ENCODE measurements around the gene ADCY1.
"Not testable (repeated sequence)": the region's sequence is repeated elsewhere in the genome, so short reads cannot be mapped to it uniquely, and the experiment has no call there.

Gene ADCY1

DNA sequence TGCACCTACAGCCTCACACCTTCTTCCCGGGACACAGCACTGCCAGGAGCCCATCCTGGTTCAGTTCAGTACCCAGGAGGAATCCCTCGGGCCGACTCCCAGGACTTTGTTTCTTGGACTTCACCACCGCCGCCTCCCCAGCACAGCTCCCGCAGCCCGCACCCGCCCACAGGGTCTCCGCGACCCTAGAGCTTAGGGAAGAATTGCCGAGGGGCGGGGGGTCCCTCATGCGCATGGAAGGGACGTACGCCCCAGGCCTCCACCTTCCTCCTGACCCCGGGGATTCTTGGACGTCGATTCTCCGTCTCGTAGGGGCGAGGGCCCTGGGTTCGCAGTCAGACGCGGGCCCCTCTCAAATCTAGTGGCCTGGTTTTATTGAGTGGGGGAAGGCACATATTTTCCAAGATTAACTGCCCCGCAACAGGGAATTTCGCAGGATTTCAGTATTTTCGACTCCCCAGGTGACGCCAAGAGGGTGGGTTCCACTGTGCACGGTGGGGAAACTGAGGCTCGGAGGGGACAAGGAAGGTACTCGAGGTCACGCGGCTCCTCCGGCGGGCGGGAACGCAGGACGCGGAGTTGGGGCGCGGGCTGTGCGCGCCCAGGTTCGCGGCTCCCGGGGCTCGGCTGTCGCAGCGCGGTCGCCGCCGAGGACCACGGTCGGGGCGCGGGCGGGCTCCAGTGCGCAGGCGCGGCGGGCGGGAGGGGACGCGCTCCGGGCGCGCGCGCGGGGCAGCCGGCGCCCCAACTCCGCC is at the start of gene ADCY1:
Gene ADCY1, plus strand, starts transcription at position 708 of the 755 bp plus-strand sequence. CDS start 176 bp downstream, outside the sequence.
- peak; percentile 69 for DNase-seq (ENCODE audit: low spot score)

DNA sequence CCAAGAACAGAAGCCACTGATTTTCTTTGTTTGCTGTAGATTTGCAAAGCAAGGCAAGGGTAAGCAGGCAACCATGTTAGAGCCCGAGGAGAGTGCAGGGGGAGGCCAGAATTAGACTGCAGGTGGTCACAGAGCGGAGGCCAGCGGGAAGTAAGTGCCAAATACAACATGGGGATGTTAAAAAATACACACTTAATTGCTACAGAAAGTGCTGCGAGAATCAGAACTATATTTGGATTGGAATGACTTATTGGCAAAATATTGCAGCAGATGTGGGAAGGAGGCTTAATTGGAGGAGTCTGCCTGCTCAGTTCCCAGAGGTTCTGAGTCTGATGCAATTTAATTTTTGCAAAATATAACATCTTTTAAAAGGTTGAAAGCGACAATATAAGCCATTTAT is 49.7 kb upstream of the ADCY1 start:
- DNase-seq (ENCODE audit: low spot score), result no peak

DNA sequence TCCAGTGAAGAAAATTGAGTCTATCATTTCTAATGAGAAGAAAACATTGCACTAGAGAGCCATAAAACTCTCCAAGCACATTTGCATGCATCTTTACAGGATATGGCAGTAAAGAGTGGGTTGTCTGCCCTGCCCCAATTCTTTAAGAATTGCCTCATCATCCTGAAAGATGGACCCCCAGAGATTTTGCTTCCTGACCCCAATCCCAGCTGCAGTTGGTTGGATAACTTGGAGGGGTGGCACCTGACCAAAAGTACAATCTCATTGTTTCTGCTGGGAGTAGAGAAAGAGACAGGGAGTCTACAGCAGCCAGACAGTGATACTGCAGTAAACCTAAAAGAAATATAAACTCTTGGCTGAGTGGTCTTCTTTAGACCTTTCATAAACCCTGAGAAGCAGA is 49.1 kb upstream of the ADCY1 start:
- no peak for DNase-seq (ENCODE audit: low spot score)

DNA sequence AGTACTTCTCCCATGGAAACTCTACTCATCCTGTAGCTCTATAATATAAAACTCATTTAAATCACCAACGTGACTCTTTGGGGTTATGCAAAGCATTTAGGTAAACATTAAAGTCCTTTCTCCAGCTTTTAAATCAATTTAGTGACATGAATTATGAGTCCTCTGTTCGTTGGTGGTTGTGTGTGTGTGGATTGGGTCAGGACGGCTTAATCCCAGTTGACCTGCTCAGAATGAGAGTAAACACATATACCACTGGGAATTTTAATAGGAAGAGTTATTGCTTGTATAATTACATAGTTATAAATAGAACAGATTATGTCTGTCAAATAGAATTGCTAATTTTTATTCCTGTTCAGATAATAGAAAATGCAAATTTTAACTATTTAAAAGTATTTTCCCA is 30.7 kb upstream of the ADCY1 start:
- DNase-seq (ENCODE audit: low spot score), result no peak

DNA sequence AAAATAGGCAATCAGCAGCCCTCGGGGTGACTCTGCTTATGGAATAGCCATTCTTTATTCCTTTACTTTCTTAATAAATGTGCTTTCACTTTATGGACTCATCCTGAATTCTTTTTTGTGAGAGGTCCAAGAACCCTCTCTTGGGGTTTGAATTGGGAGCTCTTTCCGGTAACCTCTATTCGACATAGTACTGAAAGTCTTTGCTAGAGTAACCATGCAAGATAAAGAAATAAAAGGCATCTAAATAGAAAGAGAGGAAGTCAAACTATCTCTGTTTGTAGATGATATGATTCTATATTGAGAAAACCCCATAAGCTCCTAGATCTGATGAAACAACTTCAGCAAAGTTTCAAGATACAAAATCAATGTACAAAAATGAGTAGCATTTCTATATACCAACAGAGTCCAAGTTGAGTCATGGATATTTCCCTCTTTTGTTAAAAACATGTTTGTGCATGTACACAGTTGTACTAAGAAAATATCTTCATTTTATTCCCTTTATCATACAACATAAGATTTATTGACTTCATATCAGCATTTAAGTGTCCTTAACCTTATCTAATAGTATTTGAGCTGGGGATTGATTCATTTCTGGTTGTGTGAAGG is 29.0 kb upstream of the ADCY1 start:
- not testable (repeated sequence) for DNase-seq (ENCODE audit: low spot score)

DNA sequence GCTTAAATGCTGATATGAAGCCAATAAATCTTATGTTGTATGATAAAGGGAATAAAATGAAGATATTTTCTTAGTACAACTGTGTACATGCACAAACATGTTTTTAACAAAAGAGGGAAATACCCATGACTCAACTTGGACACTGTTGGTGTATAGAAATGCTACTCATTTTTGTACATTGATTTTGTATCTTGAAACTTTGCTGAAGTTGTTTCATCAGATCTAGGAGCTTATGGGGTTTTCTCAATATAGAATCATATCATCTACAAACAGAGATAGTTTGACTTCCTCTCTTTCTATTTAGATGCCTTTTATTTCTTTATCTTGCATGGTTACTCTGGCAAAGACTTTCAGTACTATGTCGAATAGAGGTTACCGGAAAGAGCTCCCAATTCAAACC is 25.3 kb upstream of the ADCY1 start:
- DNase-seq (ENCODE audit: low spot score), result not testable (repeated sequence)

DNA sequence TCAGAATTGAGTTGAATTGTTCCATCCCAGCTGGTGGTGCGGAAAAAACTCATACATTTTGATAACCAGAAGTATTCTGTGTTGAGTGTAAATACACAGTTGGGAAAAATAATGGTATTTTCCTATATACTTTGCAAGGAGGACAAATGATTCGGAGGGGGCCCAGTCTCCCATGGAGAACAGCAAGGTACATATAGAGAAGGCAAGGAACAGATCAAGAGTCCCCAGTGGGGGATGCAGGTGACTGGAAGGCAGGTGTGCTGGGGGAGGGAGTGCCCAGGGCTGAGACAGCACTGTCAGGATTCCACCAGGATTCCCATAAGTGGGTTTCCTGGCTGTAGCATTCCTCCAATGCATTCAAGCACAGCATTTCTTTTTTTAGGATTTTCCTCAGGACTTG is 10.8 kb upstream of the ADCY1 start:
- no peak for DNase-seq (ENCODE audit: low spot score)

DNA sequence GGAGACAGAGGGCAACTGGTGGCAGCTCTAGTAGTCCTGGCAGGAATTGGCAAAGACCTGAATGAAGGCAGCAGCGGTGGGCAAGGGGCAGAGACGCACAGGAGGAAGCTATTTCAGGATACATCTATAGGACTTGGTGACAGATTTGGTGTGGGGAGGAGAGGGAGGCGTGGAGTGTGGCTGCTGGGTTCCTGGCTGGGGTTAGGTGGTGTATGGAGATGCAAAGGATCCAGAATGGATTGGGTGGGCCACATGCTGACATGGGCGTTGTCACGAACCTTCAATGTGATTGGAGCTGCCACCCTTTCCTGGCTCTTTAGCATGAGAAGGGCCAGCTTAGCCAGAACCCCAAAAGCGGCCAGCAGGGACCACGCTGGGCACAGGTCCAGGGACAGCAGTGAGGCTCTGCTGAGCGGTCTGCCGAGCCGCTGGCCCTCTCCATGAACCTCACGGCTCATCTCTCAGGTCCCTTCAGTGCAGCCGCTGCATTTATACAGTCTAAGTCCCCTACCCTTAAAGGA is 10.2 kb upstream of the ADCY1 start:
- DNase-seq (ENCODE audit: low spot score), result no peak

DNA sequence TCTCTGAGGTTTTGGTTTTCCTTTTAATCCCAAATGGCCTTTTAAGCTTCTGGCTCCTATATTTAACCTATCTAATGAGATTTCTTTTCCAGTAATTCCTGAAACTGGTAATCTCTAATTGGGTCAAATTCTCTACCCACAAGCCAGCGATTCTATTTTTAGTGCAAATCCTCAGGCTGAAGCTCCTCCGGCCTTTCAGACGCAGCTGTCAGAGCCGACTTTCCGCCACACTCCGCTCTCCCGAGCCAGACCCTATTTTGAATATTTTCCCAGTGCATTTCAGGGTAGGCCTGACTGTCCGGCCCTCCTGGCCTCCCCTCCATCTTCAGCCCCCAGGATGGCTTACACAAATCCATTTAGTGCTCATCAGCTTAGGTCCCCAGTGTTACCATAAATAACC is 9.7 kb upstream of the ADCY1 start:
- no peak for DNase-seq (ENCODE audit: low spot score)

DNA sequence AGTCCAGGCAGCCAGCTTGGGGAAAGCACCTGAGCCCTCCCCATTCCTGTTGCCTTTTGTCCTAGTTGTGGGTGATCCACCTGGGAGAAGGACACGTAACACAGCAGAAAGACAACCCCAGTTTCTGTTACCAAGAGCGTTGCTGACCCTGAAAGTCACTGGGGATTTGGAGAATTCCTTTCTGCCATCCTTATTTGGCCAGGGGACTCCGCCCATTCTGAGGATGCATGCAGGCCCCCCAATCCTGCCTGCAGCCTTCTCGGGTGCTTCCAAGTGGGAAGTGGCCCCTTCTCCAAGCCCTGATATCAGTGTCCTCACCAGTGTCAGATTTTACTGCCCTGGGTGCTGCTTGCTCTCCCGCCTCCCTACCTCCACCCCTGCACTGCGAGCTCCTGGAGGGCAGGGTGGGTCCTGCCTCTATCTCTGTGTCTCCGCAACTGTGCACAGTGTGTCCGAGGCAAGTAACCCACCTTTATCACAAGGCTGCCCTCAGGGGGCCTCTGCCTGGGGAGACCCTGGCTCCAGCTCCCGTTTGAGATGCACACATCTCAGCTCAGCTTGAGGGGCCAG is 9.2 kb upstream of the ADCY1 start:
- DNase-seq (ENCODE audit: low spot score), result no peak

DNA sequence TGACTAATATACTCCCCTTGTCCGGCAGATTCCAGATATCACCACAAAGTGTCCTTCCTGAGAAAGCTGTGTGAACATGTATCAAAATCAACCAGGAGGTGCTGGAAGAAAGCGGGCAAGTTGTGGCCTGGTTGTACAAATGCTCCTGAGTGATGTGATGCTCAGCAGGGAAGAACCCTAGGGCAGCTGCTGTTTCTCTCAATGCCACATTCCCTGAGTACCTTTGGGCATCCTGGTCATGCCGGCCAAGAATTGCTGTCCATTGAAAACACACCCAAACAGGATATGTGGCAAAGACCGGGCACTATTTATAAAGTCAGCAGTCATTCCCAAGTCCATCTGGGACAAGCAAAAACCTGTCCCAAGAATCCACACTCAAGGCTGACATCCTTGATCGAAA is 7.8 kb upstream of the ADCY1 start:
- no peak for DNase-seq (ENCODE audit: low spot score)

DNA sequence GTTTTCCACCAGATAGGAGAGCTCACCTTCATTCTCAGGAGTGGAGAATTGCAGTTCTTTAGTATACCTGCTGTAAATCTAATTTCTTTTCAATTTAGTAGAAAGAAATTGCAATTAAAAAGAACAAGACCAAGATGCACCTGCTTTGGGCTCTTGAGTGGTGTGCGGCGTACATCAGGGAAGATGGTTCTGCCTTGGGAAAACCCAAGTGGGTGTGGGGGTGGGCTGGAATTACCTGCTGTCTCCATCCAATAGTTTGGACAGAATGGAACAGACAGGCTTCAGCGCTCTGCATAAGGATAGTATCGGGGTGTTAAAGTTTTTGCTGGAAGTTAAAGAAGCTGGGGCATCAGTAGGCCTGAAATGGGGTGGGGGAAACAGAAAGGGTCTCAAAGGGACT is 7.2 kb upstream of the ADCY1 start:
- DNase-seq (ENCODE audit: low spot score), result no peak

DNA sequence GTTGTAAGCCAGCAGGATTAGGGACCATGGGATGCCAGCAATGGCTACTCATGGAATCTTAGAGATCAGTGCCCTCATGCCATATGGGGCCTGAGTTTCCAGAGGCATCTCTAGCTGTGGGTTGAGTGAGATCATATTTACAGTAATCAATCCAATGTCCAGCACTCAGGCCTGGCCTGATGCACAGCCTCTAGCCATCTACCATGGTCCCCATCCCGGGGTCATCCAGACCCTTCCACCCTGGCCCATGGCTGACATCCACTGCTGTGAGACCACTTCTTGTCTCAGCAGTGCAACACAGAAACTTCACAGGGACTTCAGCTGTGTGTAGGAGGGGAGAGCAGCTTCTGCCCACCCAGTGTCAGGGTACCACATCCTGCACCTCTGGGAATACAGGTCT is 6.5 kb upstream of the ADCY1 start:
- DNase-seq (ENCODE audit: low spot score), result no peak

DNA sequence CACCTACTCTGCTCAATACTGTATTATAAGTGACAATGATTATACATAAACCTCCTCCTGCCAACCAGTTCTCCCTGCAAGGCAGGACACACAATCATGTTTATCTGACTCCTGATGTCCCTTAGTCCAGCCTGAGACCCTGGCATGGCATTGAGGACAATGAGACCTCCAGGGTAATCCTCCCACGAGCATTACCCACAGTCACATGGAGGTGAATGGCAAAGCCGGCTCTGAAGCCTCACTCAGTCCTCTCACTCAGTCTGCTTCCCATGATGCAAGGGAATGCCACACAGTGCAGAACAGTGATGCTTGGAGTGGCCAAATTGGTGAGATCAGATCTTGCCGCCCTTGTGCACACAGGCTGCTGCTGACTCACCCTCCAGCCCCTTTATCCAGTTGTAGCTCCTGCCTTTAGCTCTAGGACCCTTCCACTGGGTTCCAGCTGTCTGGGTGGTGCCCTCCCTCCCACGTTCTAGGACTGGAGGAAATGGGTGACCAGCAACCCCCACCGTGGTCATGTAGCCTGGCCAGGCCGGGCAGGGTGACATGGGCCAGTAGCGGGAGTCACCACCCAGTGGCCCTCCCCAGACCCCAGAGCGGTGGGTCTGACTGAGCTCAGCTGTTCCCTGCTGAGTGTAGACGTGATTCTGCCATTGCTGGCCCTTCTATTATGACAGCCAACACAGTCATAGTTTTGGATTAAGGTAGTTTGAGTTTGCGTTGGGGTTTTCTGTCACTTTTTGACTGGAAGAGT is 5.5 kb upstream of the ADCY1 start:
- DNase-seq (ENCODE audit: low spot score), result peak; percentile 24

DNA sequence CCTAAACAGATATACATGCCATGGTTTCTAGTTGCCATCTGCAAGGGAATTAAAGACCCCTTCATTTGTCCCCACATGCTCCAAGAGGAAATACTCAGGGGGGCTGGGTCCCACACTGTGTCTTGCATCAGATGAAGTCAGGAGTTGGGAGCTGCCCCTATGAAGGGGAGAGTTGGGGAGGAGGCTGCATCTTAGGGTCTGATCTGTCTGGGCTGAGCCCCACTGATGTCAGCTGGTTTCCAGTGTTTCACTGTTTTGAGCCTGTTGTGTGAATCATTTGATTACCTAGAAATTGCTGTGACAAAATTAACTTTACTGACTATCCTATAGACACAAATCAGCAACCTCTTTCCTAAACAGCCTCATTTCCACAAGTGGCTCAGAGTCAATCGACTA is 4.9 kb upstream of the ADCY1 start:
- peak; percentile 23 for DNase-seq (ENCODE audit: low spot score)

DNA sequence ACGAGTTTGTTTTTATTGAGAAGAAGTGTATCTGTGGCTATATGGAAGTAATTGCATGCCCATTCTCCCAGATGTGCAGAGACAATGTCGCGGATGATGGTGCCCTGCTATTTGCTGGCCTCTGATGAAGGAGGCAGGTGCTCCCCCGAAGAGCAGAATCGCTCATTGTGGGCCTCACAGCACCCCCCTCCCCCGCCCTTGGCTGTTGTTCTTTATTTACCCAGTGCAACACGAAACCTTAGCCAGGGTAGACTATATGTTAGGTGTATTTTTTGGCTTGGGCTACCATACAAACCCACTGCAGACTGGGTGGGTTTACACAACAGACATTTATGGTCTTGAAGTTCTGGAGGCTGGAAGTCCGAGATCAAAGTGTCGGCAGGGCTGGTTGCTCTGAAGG is 3.4 kb upstream of the ADCY1 start:
- peak; percentile 18 for DNase-seq (ENCODE audit: low spot score)

DNA sequence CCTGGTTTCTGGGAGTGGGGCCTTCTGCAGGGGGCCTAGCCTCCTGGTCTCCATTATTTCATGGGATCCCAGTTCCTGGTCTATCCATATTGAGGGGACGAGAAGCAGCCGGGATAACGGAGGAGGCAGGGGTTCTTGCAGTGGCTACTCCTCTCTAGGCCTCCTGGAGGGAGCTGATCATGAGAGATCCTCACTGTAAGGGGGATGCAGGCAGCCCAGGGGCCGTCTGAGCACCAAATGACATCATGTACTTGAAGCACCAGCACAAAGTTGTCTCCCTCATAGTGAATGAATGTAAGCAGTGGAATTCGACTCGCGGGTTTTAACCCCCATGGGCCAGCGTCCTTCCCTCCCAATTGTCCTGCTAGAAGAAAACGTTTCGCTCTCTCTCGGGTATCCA is 964 bp upstream of the ADCY1 start:
- DNase-seq (ENCODE audit: low spot score), result no peak

DNA sequence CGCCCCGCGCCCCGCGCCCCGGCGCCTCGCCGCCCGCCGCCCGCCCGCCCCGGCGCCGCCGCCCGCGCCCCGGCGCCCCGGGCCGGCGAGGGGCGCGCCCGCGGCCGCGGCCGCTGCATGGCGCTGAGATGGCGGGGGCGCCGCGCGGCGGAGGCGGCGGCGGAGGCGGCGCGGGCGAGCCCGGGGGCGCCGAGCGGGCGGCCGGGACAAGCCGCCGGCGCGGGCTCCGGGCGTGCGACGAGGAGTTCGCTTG is 174 bp downstream of the ADCY1 start:
- DNase-seq (ENCODE audit: low spot score), result no peak

DNA sequence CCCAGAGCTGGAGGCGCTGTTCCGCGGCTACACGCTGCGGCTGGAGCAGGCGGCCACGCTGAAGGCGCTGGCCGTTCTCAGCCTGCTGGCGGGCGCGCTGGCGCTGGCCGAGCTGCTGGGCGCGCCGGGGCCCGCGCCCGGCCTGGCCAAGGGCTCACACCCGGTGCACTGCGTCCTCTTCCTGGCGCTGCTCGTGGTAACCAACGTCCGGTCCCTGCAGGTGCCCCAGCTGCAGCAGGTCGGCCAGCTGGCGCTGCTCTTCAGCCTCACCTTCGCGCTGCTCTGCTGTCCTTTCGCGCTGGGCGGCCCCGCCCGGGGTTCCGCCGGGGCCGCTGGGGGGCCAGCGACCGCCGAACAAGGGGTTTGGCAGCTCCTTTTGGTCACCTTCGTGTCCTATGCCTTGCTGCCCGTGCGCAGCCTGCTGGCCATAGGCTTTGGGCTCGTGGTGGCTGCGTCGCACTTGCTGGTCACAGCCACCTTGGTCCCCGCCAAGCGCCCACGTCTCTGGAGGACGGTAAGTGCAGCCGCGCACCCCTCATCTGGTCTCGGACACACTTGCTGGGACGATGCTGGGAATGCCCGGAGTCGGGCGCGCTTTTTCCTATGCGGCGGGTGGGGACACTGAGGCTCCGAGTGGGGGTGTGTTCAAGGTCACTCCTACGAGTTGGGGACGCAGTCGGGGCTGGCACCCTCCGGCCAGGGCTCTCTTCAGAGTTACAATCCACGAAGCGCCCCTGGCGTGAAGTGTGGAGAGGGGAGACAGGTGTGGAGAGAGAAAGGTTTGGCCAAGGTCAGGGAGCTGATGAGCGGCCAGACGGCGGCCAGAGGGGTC is 717 bp downstream of the ADCY1 start:
- peak; percentile 75 for DNase-seq (ENCODE audit: low spot score)

DNA sequence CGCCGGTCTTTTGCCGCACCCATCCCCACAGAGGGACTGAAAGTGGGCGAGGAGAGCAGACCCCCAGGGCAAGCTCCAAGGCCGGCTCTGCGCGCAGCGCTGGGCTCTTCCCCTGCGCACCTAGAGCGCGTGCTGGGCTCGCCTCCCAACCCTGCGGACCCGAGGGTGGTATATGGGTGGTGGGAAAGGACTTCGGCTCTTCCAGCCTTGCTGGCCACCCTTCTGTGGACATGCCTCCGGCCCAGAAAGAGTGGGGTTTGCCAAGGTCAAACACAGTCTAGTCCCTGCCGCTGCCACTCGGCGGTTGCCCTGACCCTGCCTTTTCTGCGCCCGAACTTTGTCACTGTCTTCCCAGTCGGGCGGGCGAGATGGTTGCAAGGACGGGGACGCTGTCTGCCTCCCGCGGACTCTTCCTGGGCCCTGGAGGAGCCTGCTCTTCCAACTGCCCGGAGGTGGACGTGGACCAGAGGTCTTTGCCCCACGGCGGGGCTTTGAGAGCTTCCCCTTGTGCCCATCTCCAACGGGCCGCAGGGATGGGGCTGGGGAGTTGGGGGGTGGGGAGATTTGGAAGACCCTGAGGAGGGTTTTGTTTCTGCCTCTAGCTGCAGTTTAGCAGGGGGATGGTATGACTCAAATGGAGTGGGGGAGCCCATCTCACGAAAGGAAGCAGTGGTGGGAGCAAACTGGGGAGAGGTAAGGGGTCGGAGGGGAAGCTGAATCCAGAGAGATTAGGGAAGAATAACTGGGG is 1.5 kb downstream of the ADCY1 start:
- peak; percentile 55 for DNase-seq (ENCODE audit: low spot score)

DNA sequence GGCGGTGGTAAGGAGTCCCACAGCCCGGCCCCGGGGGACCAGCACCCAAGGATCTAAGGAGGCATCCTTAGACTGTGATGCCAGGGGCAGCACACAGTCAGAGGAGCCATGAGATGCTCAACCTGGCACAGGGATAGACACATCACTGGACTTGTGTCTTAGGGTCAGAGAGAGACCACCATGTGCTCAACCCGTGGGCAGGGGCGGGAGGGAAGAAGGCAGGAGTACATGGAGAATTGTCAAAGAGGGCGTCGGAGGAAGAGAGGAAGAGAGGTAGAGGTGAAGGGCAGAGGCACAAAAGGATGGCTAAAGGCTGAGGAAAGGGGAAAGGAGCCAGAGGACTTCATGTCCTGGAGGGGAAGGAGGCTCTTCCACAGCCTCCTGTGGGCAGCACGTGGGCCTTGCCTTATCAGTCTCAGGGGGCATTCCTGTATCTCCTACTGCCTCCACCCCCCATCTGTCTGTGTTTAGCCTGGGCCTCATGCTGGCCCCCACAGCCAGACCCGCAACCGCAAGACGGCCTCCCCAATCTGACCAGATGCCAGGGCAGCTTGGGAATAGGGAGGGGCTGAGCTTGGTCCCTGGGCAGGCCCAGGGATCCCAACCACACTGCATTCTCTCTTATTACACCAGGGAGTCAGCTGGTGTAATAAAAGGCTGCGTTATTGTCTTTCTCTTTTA is 2.2 kb downstream of the ADCY1 start:
- DNase-seq (ENCODE audit: low spot score), result no peak
